GM21737 (cell line): ENCODE measurements around the gene SV2B.
"Not testable (repeated sequence)": the region's sequence is repeated elsewhere in the genome, so short reads cannot be mapped to it uniquely, and the experiment has no call there.

Experiments used
- ATAC-seq: cut with Tn5 transposase; IDR thresholded peaks from one replicate; pipeline ENCODE4 v1.9.1; 2021; ENCODE audit warnings: mild to moderate bottlenecking, moderate library complexity; ENCODE audit not compliant: unreplicated experiment

SV2B gene, protein sequence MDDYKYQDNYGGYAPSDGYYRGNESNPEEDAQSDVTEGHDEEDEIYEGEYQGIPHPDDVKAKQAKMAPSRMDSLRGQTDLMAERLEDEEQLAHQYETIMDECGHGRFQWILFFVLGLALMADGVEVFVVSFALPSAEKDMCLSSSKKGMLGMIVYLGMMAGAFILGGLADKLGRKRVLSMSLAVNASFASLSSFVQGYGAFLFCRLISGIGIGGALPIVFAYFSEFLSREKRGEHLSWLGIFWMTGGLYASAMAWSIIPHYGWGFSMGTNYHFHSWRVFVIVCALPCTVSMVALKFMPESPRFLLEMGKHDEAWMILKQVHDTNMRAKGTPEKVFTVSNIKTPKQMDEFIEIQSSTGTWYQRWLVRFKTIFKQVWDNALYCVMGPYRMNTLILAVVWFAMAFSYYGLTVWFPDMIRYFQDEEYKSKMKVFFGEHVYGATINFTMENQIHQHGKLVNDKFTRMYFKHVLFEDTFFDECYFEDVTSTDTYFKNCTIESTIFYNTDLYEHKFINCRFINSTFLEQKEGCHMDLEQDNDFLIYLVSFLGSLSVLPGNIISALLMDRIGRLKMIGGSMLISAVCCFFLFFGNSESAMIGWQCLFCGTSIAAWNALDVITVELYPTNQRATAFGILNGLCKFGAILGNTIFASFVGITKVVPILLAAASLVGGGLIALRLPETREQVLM

GRCh38 chr15:91099995-91100813 is at the start of gene SV2B:
Gene SV2B (plus strand): TSS chr15:91100257. CDS start chr15:91226264, 126,007 bp downstream.
- no peak for ATAC-seq

DNA sequence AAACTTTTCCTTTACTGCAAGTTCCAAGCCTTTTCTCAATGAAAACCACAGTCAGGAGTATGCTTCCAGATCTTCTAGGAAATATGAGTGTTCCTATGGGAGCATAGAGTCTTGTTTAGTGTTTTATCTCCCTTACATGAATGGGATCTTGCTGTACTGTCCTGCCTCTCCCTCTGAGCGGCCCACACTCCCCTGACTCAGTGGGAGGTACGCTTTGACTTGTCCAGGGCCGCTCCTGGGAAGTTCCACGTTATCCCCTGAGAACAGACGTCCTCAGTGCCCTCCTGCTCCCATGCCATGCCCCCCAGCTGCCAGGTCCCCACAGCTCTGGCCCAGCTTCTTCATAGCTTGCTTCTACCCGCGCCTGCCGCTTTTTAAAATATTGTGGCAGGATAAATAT is 48.8 kb upstream of the SV2B start:
- ATAC-seq, result no peak

- no peak for ATAC-seq
These were observed 45.2 kb upstream of the SV2B start for GRCh38 chr15:91054816-91055215.

DNA sequence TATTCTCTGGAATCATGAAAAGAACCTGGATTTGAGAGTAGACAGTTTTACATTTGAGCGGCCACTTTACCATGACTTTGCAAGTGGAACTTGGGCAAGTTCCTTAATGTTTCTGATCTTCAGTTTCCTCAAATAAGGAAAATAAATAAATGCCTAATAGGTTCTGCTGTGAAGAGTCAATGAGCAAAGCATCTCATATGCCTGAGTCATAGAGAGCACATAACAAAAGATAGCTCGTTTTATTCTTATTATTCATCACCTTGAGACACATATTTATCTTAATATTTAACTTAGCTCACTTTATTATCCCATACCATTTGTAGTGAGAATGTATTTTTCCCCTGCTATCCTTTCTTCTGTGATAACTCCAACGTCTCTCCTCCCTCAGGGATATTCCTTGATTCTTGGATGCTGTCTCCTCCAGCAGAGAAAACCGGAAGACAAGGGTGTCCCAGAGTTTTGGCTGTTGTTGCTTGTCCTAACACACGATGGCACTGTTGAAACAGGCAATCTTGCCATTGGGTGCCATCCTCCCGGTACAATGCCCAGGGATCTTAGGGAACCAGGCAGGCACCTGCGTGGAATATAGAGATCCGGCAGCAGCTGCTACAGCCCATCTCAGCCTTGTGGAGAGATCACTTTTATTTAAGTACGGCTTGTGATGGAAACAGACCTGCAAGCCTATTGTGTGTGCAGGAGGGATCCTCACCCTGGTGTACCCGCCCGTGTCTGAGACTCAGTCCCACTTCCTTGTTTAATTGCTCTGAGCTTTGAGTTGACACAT is 44.3 kb upstream of the SV2B start:
- ATAC-seq, result no peak

DNA sequence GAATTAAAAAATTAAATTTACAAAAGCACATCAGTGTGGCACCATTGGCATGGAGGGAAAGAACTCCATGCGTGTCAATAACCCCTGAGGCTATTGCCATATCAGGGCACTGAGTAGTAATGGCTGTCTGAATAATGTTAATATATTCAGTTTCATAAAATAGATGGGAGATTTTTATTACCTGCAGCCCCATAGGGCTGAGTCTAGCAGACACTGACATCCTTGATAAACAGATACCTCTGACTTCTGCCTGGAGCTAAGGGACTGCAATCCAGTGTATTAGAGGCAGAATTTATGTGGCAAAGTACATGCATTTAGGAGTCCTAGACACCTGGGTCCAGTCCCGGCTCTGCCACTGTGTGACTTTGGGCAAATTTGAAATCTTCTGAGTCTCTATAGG is 38.8 kb upstream of the SV2B start:
- ATAC-seq, result no peak

DNA sequence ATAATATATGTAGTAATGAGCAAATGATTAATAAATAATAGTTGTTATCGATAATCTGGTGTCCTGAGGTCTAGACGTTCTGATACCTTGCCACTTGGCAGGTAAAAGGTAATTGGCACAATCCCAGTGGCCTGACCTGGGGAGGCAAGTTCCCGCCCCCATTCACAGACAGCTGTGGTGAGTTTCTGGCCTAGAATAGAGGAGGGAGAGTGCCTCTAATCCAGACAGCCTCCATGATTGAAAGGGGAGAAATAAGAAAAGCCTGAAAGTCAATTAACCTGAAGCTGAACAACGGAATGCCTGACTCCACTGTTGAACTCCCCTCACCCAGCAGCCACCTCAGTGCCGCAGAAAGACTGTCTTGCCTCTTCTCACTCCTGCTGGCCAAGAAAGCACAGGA is 38.1 kb upstream of the SV2B start:
- no peak for ATAC-seq

GRCh38 chr15:91065505-91065904 is 34.6 kb upstream of the SV2B start:
- no peak for ATAC-seq

GRCh38 chr15:91067036-91067435 is 33.0 kb upstream of the SV2B start:
- ATAC-seq, result no peak

- no peak for ATAC-seq
These were observed 31.6 kb upstream of the SV2B start for GRCh38 chr15:91068436-91068835.

GRCh38 chr15:91068966-91069365 is 31.1 kb upstream of the SV2B start:
- ATAC-seq, result no peak

DNA sequence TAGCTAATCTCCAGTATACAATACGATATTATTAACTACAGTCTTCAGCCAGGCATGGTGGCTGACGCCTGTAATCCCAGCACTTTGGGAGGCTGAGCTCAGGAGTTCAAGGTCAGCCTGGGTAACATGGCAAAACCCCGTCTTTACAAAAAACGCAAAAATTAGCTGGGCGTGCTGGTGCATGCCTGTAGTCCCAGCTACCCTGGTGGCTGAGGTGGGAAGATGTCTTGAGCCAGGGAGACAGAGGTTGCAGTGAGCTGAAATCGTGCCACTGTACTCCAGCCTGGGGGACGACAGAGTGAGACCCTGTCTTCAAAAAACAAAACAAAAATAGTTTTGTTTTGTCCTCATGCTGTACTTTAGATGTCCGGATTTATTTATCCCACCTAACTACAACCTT is 29.2 kb upstream of the SV2B start:
- ATAC-seq, result no peak

GRCh38 chr15:91072161-91072560 is 27.9 kb upstream of the SV2B start:
- no peak for ATAC-seq

DNA sequence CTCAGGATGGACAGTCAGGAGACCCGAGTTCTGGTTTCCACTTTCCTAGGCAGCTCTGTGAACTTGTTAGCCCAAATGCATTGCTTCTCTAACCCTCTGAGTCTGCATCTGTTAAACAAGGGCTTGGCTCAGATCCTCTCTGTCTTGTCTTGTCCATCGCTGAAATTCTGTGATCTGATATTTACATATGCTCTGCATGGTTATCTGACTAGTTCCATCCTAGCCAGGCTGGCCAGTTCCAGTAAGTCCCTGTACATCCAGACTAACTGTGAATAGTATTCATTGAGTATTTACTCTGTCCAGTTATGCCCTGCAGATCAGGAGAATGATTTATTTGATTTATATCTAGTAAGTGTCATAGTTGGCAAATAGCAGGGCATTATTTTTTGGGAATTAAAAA is 27.0 kb upstream of the SV2B start:
- no peak for ATAC-seq

- ATAC-seq, result no peak
These were observed 26.3 kb upstream of the SV2B start for GRCh38 chr15:91073768-91074167.

DNA sequence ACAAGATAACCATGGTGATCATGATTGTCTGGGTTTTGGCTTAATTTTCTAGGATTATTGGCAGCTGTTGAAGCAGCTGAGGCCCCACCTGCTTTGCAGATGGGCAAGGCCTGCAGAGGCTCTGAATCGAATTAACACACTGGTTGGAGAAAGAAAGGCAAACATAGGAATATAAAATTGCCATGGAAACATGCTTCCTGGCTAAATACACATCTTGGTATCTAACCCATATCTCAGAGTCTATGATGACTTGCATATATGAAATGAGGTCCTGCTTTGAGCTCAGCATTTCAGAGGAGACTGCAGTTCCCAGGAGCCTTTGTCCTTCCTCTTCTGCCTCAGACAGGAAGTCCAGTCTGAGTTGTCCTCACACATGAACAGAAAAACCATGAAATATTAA is 24.3 kb upstream of the SV2B start:
- no peak for ATAC-seq

DNA sequence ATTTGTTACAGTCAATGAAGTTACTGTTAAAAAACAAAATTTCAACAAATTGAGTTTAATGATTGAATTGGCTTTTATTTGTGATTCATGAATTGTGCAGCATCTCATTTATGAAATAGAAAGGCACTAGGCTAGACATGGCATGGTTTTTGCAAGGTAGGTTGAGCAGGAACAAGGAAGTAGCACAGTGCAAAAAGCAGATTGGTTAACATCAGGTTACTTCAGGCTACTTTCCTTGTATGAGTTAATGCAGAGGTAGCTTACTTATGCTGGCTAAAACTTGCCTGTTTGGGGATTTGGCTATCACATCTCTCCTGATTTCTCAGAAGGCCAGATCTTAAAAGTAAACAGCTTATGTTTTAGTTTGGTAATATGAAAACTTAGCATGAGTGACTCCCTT is 23.0 kb upstream of the SV2B start:
- no peak for ATAC-seq

- ATAC-seq, result not testable (repeated sequence)
These were observed 6.2 kb upstream of the SV2B start for GRCh38 chr15:91093866-91094265.

DNA sequence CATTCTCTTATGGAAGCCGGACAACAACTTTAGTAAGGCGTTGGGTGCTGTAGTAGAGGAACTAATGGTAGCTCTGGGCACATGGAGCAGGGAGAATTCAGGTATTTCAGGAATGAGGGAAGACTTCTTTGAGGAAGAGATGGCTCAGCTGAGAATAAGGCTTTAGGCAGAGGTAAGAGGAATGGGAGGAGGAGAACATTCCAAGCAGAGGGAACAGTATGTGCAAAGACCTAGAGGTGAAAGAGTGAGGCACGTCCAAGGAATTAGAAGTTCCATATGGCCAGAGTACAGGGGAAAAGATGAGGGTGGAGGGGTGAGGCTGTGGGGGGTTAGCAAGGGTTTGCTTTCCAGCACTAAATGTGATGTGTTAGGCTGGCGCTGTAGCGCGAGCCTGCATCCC is 1.6 kb upstream of the SV2B start:
- no peak for ATAC-seq

DNA sequence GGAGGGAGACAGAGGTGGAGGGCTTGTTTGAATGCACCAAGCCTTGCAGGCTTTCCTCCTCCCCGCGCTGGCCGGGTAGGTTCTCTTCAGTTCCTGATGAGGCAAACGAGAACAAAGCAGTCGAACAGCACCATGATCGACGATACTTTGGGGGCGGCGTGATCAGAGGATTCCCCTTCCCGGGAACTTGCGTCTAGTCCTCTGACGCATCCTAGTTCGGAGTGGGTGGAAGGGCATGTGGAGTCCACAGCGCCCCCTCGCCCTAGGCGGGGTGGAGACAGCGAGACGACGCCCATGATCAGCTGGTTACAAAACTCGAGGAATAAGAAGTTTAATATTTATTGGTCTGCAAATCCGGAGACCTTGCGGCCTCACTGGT is 452 bp upstream of the SV2B start:
- ATAC-seq, result no peak

DNA sequence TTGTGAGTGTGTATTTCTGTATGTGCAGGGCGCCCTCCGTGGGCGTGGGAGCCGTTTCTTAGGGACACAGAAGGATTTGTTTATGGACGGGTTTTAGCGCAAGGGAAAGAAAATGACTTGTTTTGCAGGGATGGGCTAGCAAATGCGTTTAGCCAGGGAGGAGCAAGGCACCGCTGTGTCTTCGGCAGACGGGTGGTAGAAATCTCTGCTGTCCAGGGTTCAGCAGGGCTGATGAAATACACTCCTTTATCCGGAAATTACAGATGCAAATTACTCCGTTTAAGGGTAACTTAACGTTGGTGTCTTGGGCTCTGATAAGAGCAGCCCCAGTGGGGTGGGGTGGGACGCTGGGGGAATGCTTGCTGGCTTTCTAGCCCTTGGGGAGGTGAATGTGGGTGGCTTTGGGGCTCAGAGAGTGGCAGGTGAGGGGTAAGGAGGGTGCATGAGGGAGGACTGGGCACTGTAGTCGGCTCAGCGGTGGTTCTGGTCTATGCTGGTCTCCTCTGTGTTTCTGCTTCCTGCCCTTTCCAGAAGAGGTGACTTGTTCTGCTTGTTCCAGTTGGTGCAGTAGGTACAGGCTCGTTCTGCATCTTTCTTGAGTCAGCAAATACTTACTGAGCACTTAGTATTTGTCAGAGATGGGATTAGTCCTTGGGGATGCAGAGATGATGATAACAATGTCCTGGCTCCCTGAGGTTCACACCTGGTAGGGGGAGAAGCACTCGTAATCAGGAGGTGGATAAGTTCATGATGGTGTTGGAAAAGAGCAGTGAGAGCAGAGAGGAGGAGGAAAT is 954 bp downstream of the SV2B start:
- ATAC-seq, result no peak
